ENCODE data around the gene DCDC2. TPM values are rescaled to one million over a fixed set of nuclear protein-coding genes. Genes with fewer than 3 reads are reported as not detected.

The DCDC2 gene
- total and polyA plus RNA-seq, 7 donors: 0.45 to 3.1 (median 0.74) TPM

- H3K27me3 ChIP-seq (ENCODE audit: insufficient read depth in 3 of 3, low read length in 2 of 3): peaks cover 0 to 1% (median 0%) of the 10 kb centered on the region in 3 donors
- H3K4me1 ChIP-seq: peaks cover 10% of the 10 kb centered on the region
- H3K36me3 ChIP-seq (ENCODE audit: insufficient read depth in 1 of 2, low read depth in 1 of 2): no peaks in the 10 kb centered on the region
- ATAC-seq: peak in 1 of 4 donors; percentile 5
- WGBS, 3 donors: 94 to 96% (median 95%) methylated on average over 2 of the region's 2 CpGs
- peaks cover 4% of the 10 kb centered on the region for H3K9me3 ChIP-seq
- intact Hi-C loops (cut with DNase I): no loop called here
- H3K27ac ChIP-seq: peak overlapping the region; percentile 81
- H3K4me3 ChIP-seq: no peak overlapping the region
- TF ChIP-seq, protein P1, sequence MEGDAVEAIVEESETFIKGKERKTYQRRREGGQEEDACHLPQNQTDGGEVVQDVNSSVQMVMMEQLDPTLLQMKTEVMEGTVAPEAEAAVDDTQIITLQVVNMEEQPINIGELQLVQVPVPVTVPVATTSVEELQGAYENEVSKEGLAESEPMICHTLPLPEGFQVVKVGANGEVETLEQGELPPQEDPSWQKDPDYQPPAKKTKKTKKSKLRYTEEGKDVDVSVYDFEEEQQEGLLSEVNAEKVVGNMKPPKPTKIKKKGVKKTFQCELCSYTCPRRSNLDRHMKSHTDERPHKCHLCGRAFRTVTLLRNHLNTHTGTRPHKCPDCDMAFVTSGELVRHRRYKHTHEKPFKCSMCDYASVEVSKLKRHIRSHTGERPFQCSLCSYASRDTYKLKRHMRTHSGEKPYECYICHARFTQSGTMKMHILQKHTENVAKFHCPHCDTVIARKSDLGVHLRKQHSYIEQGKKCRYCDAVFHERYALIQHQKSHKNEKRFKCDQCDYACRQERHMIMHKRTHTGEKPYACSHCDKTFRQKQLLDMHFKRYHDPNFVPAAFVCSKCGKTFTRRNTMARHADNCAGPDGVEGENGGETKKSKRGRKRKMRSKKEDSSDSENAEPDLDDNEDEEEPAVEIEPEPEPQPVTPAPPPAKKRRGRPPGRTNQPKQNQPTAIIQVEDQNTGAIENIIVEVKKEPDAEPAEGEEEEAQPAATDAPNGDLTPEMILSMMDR (IDR thresholded peaks at IDR 0.05): no peak
- DNase-seq: no peak
These were observed 36.4 kb upstream of the DCDC2 start for GRCh38 chr6:24394061-24394779.

GRCh38 chr6:24391756-24392405, 34.0 kb upstream of the DCDC2 start:
- DNase-seq (no peak), ATAC-seq (no peak)
- Histone ChIP-seq H3K27ac (no peak overlapping the region), H3K4me1 (peaks cover 10% of the 10 kb centered on the region), H3K4me3 (no peak overlapping the region), H3K9me3 (peaks cover under 1% of the 10 kb centered on the region), H3K27me3 (ENCODE audit: insufficient read depth in 3 of 3, low read length in 2 of 3) (no peaks in the 10 kb centered on the region), H3K36me3 (ENCODE audit: insufficient read depth in 1 of 2, low read depth in 1 of 2) (no peaks in the 10 kb centered on the region)
- TF ChIP-seq, protein P1 (IDR thresholded peaks at IDR 0.05): no peak
- intact Hi-C loops (cut with DNase I): loop anchor here in 1 of 2 donors (2.0 kb wide), 1 partner anchor 109 kb away; no protein-coding TSS in a partner anchor
- WGBS, 3 donors: 87 to 91% (median 90%) methylated on average over 2 of the region's 2 CpGs

- intact Hi-C loops (cut with DNase I): no loop called here
- DNase-seq: no peak
- WGBS, 3 donors: 57 to 64% (median 59%) methylated on average over 2 of the region's 2 CpGs
These were observed 33.3 kb upstream of the DCDC2 start for GRCh38 chr6:24391208-24391607.

GRCh38 chr6:24387818-24388217, 30.0 kb upstream of the DCDC2 start:
- H3K36me3 ChIP-seq (ENCODE audit: insufficient read depth in 1 of 2, low read depth in 1 of 2): no peaks in the 10 kb centered on the region
- H3K4me3 ChIP-seq: no peak overlapping the region
- TF ChIP-seq, protein P1 (IDR thresholded peaks at IDR 0.05): no peak
- H3K27ac ChIP-seq: no peak overlapping the region
- intact Hi-C loops (cut with DNase I): loop anchor here in 1 of 2 donors (5.0 kb wide), 1 partner anchor 106 kb away; no protein-coding TSS in a partner anchor
- ATAC-seq (no peak), DNase-seq (no peak)
- WGBS, 3 donors: 93 to 96% (median 95%) methylated on average over 1 of the region's 1 CpG
- no peaks in the 10 kb centered on the region for H3K9me3 ChIP-seq
- H3K27me3 ChIP-seq (ENCODE audit: insufficient read depth in 3 of 3, low read length in 2 of 3): no peaks in the 10 kb centered on the region
- no peaks in the 10 kb centered on the region for H3K4me1 ChIP-seq

More at GRCh38 chr6:24391208-24391607, 33.3 kb upstream of the DCDC2 start:
- no peaks in the 10 kb centered on the region for H3K36me3 ChIP-seq (ENCODE audit: insufficient read depth in 1 of 2, low read depth in 1 of 2)
- H3K4me3 ChIP-seq: no peak overlapping the region
- no peak overlapping the region for H3K27ac ChIP-seq
- ATAC-seq: no peak
- peaks cover 10% of the 10 kb centered on the region for H3K4me1 ChIP-seq
- H3K9me3 ChIP-seq: no peaks in the 10 kb centered on the region
- H3K27me3 ChIP-seq (ENCODE audit: insufficient read depth in 3 of 3, low read length in 2 of 3): no peaks in the 10 kb centered on the region
- TF ChIP-seq, protein P1 (IDR thresholded peaks at IDR 0.05): no peak

Data from psoas muscle (tissue), 8 donors.